ENCODE data around the gene ADM5.

The ADM5 gene

DNA sequence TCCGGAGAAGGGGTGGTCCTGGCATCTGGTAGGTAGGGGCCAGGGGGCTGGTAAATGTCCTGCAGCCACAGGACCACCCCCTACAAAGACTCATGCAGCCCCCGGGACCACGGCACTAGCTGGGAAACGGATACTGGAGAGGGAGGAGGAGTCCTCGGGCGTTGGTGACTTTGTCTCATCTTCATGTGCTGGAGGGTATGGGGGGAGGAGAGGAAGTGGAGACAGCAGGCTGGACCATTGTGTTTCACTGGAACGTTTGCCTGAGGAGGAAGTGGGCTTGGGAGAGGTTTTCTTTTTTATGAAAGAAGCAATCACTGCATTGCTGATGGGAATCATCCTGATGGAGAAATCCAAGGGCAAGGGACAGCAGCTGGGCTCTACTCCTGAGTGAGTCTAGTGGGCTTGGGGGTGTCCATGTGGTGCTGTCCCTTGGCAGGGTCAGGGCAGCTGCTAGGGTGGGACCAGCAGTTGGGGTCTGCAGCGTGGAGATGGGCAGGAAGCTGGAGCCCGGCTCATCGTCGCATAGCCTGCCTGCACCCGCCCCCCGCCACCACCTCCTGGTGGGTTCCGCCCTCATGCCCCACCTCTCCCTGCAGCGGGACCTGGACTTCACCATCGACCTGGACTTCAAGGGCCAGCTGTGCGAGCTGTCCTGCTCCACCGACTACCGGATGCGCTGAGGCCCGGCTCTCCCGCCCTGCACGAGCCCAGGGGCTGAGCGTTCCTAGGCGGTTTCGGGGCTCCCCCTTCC, 1.7 kb upstream of the ADM5 start:
- Histone ChIP-seq H3K9me3 (ENCODE audit: control insufficient read depth in 1 of 2, low read length in 2 of 2) (no peaks in the 10 kb centered on the region), H3K27ac (ENCODE audit: low read depth, low read length) (no peak overlapping the region), H3K27me3 (ENCODE audit: control insufficient read depth in 1 of 2, insufficient read depth in 2 of 2, low read length in 2 of 2) (peaks cover 11 to 24% of the 10 kb centered on the region in 2 donors), H3K4me1 (ENCODE audit: control insufficient read depth in 1 of 2, insufficient read depth in 2 of 2, low read length in 2 of 2) (peaks cover 15 to 27% of the 10 kb centered on the region in 2 donors), H3K4me3 (ENCODE audit: low read depth in 1 of 2, low read length in 2 of 2) (no peak overlapping the region), H3K9ac (ENCODE audit: low read depth in 1 of 2, low read length in 2 of 2) (no peak overlapping the region), H3K36me3 (ENCODE audit: control insufficient read depth in 1 of 2, insufficient read depth in 2 of 2, low read length in 2 of 2) (peaks cover 15 to 41% of the 10 kb centered on the region in 2 donors)

- H3K27me3 ChIP-seq (ENCODE audit: control insufficient read depth in 1 of 2, insufficient read depth in 2 of 2, low read length in 2 of 2), result peaks cover 11 to 24% of the 10 kb centered on the region in 2 donors
- H3K4me3 ChIP-seq (ENCODE audit: low read depth in 1 of 2, low read length in 2 of 2), result no peak overlapping the region
- peaks cover 14 to 37% of the 10 kb centered on the region in 2 donors for H3K36me3 ChIP-seq (ENCODE audit: control insufficient read depth in 1 of 2, insufficient read depth in 2 of 2, low read length in 2 of 2)
- H3K27ac ChIP-seq (ENCODE audit: low read depth, low read length), result no peak overlapping the region
- no peak overlapping the region for H3K9ac ChIP-seq (ENCODE audit: low read depth in 1 of 2, low read length in 2 of 2)
- H3K9me3 ChIP-seq (ENCODE audit: control insufficient read depth in 1 of 2, low read length in 2 of 2), result no peaks in the 10 kb centered on the region
- H3K4me1 ChIP-seq (ENCODE audit: control insufficient read depth in 1 of 2, insufficient read depth in 2 of 2, low read length in 2 of 2), result peaks cover 15 to 27% of the 10 kb centered on the region in 2 donors
These were observed 762 bp upstream of the ADM5 start for GRCh38 chr19:49688531-49689132.

DNA sequence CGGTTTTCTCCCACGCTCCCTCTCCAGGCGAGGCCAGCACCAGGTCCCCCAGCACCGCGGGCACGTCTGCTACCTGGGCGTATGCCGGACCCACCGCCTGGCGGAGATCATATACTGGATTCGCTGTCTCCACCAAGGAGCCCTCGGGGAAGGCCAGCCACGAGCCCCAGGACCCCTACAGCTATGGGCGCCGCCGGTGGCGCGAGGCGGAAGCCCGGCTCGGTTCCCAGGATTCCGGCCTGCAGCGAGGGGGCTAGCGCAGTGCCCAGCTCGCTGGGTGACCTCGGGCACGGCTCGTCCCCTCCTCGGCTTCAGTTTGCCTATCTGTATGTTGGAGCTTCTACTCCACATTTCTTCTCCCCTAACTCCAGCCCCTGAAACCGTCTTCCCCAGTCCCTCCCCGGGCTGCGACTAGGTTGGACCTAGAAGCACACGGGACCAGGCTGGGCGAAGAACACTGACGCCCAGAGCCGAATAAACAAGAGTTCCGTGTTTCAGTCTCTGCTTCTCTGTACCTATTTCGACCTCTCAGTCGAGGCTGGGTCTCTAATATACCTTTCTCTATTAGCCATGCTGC, 773 bp downstream of the ADM5 start:
- peak overlapping the region in 1 of 2 donors; percentile 3 for H3K9ac ChIP-seq (ENCODE audit: low read depth in 1 of 2, low read length in 2 of 2)
- peaks cover 15 to 27% of the 10 kb centered on the region in 2 donors for H3K4me1 ChIP-seq (ENCODE audit: control insufficient read depth in 1 of 2, insufficient read depth in 2 of 2, low read length in 2 of 2)
- no peak overlapping the region for H3K27ac ChIP-seq (ENCODE audit: low read depth, low read length)

GRCh38 chr19:49690656-49691242, 1.4 kb downstream of the ADM5 start, which contains the start of gene CPT1C:
Gene CPT1C, plus strand, starts transcription at chr19:49691116. Its CDS starts 1,137 bp downstream, at chr19:49692253.
- H3K9ac ChIP-seq (ENCODE audit: low read depth in 1 of 2, low read length in 2 of 2), result peak within 1 kb of the TSS in 1 of 2 donors; percentile 3
- peaks cover 11 to 24% of the 10 kb centered on the region in 2 donors for H3K27me3 ChIP-seq (ENCODE audit: control insufficient read depth in 1 of 2, insufficient read depth in 2 of 2, low read length in 2 of 2)
- H3K4me1 ChIP-seq (ENCODE audit: control insufficient read depth in 1 of 2, insufficient read depth in 2 of 2, low read length in 2 of 2), result peaks cover 15 to 27% of the 10 kb centered on the region in 2 donors
- H3K36me3 ChIP-seq (ENCODE audit: control insufficient read depth in 1 of 2, insufficient read depth in 2 of 2, low read length in 2 of 2), result peaks cover 4 to 16% of the 10 kb centered on the region in 2 donors
- H3K9me3 ChIP-seq (ENCODE audit: control insufficient read depth in 1 of 2, low read length in 2 of 2), result no peaks in the 10 kb centered on the region
- no peak within 1 kb of the TSS for H3K27ac ChIP-seq (ENCODE audit: low read depth, low read length)
- peak within 1 kb of the TSS; percentile 64 to 72 for H3K4me3 ChIP-seq (ENCODE audit: low read depth in 1 of 2, low read length in 2 of 2)

More for the DNA sequence above, 773 bp downstream of the ADM5 start:
- H3K4me3 ChIP-seq (ENCODE audit: low read depth in 1 of 2, low read length in 2 of 2), result peak overlapping the region; percentile 64 to 72
- peaks cover 4 to 21% of the 10 kb centered on the region in 2 donors for H3K36me3 ChIP-seq (ENCODE audit: control insufficient read depth in 1 of 2, insufficient read depth in 2 of 2, low read length in 2 of 2)
- H3K27me3 ChIP-seq (ENCODE audit: control insufficient read depth in 1 of 2, insufficient read depth in 2 of 2, low read length in 2 of 2), result peaks cover 11 to 24% of the 10 kb centered on the region in 2 donors
- H3K9me3 ChIP-seq (ENCODE audit: control insufficient read depth in 1 of 2, low read length in 2 of 2), result no peaks in the 10 kb centered on the region

- no peak overlapping the region for H3K9ac ChIP-seq (ENCODE audit: low read depth in 1 of 2, low read length in 2 of 2)
- peak overlapping the region; percentile 64 to 72 for H3K4me3 ChIP-seq (ENCODE audit: low read depth in 1 of 2, low read length in 2 of 2)
- peaks cover 15 to 27% of the 10 kb centered on the region in 2 donors for H3K4me1 ChIP-seq (ENCODE audit: control insufficient read depth in 1 of 2, insufficient read depth in 2 of 2, low read length in 2 of 2)
- no peak overlapping the region for H3K27ac ChIP-seq (ENCODE audit: low read depth, low read length)
- no peaks in the 10 kb centered on the region for H3K9me3 ChIP-seq (ENCODE audit: control insufficient read depth in 1 of 2, low read length in 2 of 2)
- peaks cover 0 to 9% of the 10 kb centered on the region in 2 donors for H3K36me3 ChIP-seq (ENCODE audit: control insufficient read depth in 1 of 2, insufficient read depth in 2 of 2, low read length in 2 of 2)
- H3K27me3 ChIP-seq (ENCODE audit: control insufficient read depth in 1 of 2, insufficient read depth in 2 of 2, low read length in 2 of 2), result peaks cover 11 to 24% of the 10 kb centered on the region in 2 donors
These were observed 2.1 kb downstream of the ADM5 start for GRCh38 chr19:49691243-49692146.

DNA sequence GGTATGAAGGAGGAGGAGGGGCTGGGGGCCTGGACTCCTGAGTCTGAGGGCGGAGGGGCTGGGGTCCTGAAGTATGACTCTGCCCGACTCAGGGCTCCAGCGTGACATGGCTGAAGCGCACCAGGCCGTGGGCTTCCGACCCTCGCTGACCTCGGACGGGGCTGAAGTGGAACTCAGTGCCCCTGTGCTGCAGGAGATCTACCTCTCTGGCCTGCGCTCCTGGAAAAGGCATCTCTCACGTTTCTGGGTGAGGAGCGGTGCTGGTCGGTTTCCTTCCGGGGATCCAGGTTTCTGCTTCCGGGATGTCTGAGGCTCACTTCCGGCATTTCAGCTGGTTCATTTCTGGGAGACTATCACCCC, 2.7 kb downstream of the ADM5 start:
- Histone ChIP-seq H3K9me3 (ENCODE audit: control insufficient read depth in 1 of 2, low read length in 2 of 2) (no peaks in the 10 kb centered on the region), H3K4me3 (ENCODE audit: low read depth in 1 of 2, low read length in 2 of 2) (no peak overlapping the region), H3K9ac (ENCODE audit: low read depth in 1 of 2, low read length in 2 of 2) (no peak overlapping the region), H3K27me3 (ENCODE audit: control insufficient read depth in 1 of 2, insufficient read depth in 2 of 2, low read length in 2 of 2) (peaks cover 11 to 24% of the 10 kb centered on the region in 2 donors), H3K27ac (ENCODE audit: low read depth, low read length) (no peak overlapping the region), H3K4me1 (ENCODE audit: control insufficient read depth in 1 of 2, insufficient read depth in 2 of 2, low read length in 2 of 2) (peaks cover 15 to 27% of the 10 kb centered on the region in 2 donors), H3K36me3 (ENCODE audit: control insufficient read depth in 1 of 2, insufficient read depth in 2 of 2, low read length in 2 of 2) (peaks cover 0 to 5% of the 10 kb centered on the region in 2 donors)

DNA sequence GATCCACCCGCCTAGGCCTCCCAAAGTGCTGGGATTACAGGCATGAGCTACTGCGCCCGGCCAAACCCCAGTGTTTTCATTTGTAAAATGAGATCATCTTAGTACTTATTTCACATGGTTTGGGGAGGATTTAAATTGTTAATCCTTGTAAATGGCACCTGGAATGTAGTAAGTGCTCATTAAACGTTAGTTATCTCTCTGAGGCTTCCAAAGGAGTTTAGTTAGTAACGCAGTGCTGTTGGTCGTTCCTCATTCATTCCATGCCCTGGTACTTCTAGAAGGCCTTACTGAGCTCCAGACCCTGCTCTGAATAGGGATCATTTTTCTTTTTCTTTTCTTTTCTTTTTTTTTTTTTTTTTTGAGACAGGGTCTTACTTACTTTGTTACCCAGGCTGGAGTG, 6.7 kb downstream of the ADM5 start:
- Histone ChIP-seq H3K27me3 (ENCODE audit: control insufficient read depth in 1 of 2, insufficient read depth in 2 of 2, low read length in 2 of 2) (peaks cover 4 to 6% of the 10 kb centered on the region in 2 donors), H3K4me1 (ENCODE audit: control insufficient read depth in 1 of 2, insufficient read depth in 2 of 2, low read length in 2 of 2) (peaks cover 0 to 3% of the 10 kb centered on the region in 2 donors)

GRCh38 chr19:49696865-49697264, 7.5 kb downstream of the ADM5 start:
- H3K4me1 ChIP-seq (ENCODE audit: control insufficient read depth in 1 of 2, insufficient read depth in 2 of 2, low read length in 2 of 2), result no peaks in the 10 kb centered on the region
- H3K9me3 ChIP-seq (ENCODE audit: control insufficient read depth in 1 of 2, low read length in 2 of 2), result no peaks in the 10 kb centered on the region
- H3K36me3 ChIP-seq (ENCODE audit: control insufficient read depth in 1 of 2, insufficient read depth in 2 of 2, low read length in 2 of 2), result no peaks in the 10 kb centered on the region
- no peak overlapping the region for H3K27ac ChIP-seq (ENCODE audit: low read depth, low read length)
- no peak overlapping the region for H3K9ac ChIP-seq (ENCODE audit: low read depth in 1 of 2, low read length in 2 of 2)
- no peak overlapping the region for H3K4me3 ChIP-seq (ENCODE audit: low read depth in 1 of 2, low read length in 2 of 2)
- H3K27me3 ChIP-seq (ENCODE audit: control insufficient read depth in 1 of 2, insufficient read depth in 2 of 2, low read length in 2 of 2), result no peaks in the 10 kb centered on the region

More for the DNA sequence above, 6.7 kb downstream of the ADM5 start:
- no peak overlapping the region for H3K9ac ChIP-seq (ENCODE audit: low read depth in 1 of 2, low read length in 2 of 2)
- H3K36me3 ChIP-seq (ENCODE audit: control insufficient read depth in 1 of 2, insufficient read depth in 2 of 2, low read length in 2 of 2), result no peaks in the 10 kb centered on the region
- H3K27ac ChIP-seq (ENCODE audit: low read depth, low read length), result no peak overlapping the region
- H3K9me3 ChIP-seq (ENCODE audit: control insufficient read depth in 1 of 2, low read length in 2 of 2), result no peaks in the 10 kb centered on the region
- no peak overlapping the region for H3K4me3 ChIP-seq (ENCODE audit: low read depth in 1 of 2, low read length in 2 of 2)

DNA sequence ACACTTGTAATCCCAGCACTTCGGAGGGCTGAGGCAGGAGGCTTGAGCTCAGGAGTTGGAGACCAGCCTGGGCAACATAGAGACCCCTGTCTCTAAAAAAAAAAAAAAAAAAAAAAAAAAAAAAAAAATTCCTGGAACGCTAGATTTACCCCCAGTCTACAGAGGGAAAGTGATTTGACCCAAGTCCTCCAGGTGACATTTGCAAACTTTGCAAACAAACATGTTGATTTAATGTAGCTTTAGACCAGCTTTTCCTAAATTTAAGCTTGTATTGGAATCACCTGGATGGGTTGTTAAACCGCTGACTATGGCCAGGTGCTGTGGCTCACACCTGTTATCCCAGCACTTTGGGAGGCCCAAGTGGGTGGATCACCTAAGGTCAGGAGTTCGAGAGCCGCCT, 10.0 kb downstream of the ADM5 start:
- Histone ChIP-seq H3K27ac (ENCODE audit: low read depth, low read length) (no peak overlapping the region), H3K4me1 (ENCODE audit: control insufficient read depth in 1 of 2, insufficient read depth in 2 of 2, low read length in 2 of 2) (no peaks in the 10 kb centered on the region), H3K36me3 (ENCODE audit: control insufficient read depth in 1 of 2, insufficient read depth in 2 of 2, low read length in 2 of 2) (no peaks in the 10 kb centered on the region), H3K27me3 (ENCODE audit: control insufficient read depth in 1 of 2, insufficient read depth in 2 of 2, low read length in 2 of 2) (no peaks in the 10 kb centered on the region), H3K4me3 (ENCODE audit: low read depth in 1 of 2, low read length in 2 of 2) (no peak overlapping the region), H3K9me3 (ENCODE audit: control insufficient read depth in 1 of 2, low read length in 2 of 2) (no peaks in the 10 kb centered on the region), H3K9ac (ENCODE audit: low read depth in 1 of 2, low read length in 2 of 2) (no peak overlapping the region)

Measured in duodenal mucosa (tissue), 2 donors.